Measurements from ENCODE around the gene COL1A1. TPM values are rescaled to one million over a fixed set of nuclear protein-coding genes. Genes with fewer than 3 reads are reported as not detected.

Gene COL1A1
- total and polyA plus RNA-seq, 4 donors = 8.3 to 72.5 (median 35.8) TPM

GRCh38 chr17:50199803-50200456 lies 1.5 kb downstream of the COL1A1 start (continued):
- peak; percentile 25 to 33 for TF ChIP-seq RXRA (IDR thresholded peaks at IDR 0.05)
- no peak for TF ChIP-seq ATF3 (IDR thresholded peaks at IDR 0.05)
- TF ChIP-seq, protein P1, sequence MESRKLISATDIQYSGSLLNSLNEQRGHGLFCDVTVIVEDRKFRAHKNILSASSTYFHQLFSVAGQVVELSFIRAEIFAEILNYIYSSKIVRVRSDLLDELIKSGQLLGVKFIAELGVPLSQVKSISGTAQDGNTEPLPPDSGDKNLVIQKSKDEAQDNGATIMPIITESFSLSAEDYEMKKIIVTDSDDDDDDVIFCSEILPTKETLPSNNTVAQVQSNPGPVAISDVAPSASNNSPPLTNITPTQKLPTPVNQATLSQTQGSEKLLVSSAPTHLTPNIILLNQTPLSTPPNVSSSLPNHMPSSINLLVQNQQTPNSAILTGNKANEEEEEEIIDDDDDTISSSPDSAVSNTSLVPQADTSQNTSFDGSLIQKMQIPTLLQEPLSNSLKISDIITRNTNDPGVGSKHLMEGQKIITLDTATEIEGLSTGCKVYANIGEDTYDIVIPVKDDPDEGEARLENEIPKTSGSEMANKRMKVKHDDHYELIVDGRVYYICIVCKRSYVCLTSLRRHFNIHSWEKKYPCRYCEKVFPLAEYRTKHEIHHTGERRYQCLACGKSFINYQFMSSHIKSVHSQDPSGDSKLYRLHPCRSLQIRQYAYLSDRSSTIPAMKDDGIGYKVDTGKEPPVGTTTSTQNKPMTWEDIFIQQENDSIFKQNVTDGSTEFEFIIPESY (IDR thresholded peaks at IDR 0.05) = no peak

GRCh38 chr17:50199211-50199802 lies 2.1 kb downstream of the COL1A1 start:
- WGBS = 34% methylated on average over 41 of the region's 41 CpGs
- no peak for TF ChIP-seq SP1 (IDR thresholded peaks at IDR 0.05)
- TF ChIP-seq CTCF (IDR thresholded peaks at IDR 0.05; ENCODE audit: low read depth, low read length, missing input control) = no peak
- Histone ChIP-seq H3K27ac (ENCODE audit: low read depth in 1 of 2, low read length in 2 of 2) (no peak overlapping the region), H3K4me3 (ENCODE audit: low read depth in 1 of 3, low read length in 3 of 3) (peak overlapping the region in 1 of 3 donors; percentile 32), H3K4me1 (ENCODE audit: control insufficient read depth in 4 of 4, insufficient read depth in 4 of 4, low read length in 3 of 4) (peaks cover 0 to 15% (median 4%) of the 10 kb centered on the region in 4 donors), H3K27me3 (ENCODE audit: control insufficient read depth in 4 of 4, insufficient read depth in 4 of 4, low read length in 3 of 4) (peaks cover 0 to 2% (median 0%) of the 10 kb centered on the region in 4 donors), H3K9me3 (ENCODE audit: control insufficient read depth in 4 of 4, low read length in 3 of 4) (no peaks in the 10 kb centered on the region), H3K36me3 (ENCODE audit: control insufficient read depth in 4 of 4, insufficient read depth in 3 of 4, low read depth in 1 of 4, low read length in 3 of 4) (no peaks in the 10 kb centered on the region), H3K9ac (ENCODE audit: low read depth in 1 of 2, low read length in 2 of 2) (no peak overlapping the region)
- DNase-seq (ENCODE audit: low spot score) = no peak

DNA sequence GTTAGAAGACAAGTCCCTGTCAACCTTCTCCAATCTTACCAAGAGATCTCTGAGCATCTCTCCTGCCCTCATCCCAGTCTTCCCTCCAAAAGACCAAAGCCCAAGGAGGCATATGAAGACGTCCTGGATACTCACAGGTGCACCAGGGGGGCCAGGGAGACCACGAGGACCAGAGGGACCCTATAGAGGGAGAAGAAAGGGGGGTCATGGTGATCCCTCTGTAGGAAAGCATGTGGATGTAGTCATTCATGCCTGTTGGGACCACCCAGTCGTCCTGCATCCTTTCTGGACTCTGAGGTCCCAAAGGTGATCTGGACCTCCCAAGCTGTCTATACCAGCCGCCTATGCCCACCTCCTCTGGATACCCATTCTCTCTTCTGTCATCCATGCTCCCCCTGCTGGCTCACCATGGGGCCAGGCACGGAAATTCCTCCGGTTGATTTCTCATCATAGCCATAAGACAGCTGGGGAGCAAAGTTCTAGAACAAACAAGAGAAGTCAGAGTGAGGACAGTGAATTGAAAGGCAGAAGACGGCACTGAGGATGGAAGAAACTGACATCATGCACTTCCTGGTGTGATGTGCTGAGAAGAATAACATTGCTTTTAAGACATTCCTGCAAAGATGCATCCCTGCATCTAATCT lies 3.3 kb downstream of the COL1A1 start:
- no peak overlapping the region for H3K9ac ChIP-seq (ENCODE audit: low read depth in 1 of 2, low read length in 2 of 2)
- WGBS = 15% methylated on average over 7 of the region's 7 CpGs
- no peak overlapping the region for H3K4me3 ChIP-seq (ENCODE audit: low read depth in 1 of 3, low read length in 3 of 3)
- H3K27ac ChIP-seq (ENCODE audit: low read depth in 1 of 2, low read length in 2 of 2) = no peak overlapping the region
- no peaks in the 10 kb centered on the region for H3K9me3 ChIP-seq (ENCODE audit: control insufficient read depth in 4 of 4, low read length in 3 of 4)
- peak; percentile 60 for DNase-seq (ENCODE audit: low spot score)
- TF ChIP-seq CTCF (IDR thresholded peaks at IDR 0.05; ENCODE audit: low read depth, low read length, missing input control) = peak; percentile 71
- TF ChIP-seq HNF4A (conservative IDR thresholded peaks at IDR 0.05) = peak; percentile 14 to 54
- TF ChIP-seq MAX (IDR thresholded peaks at IDR 0.05) = no peak
- TF ChIP-seq RAD21 (IDR thresholded peaks at IDR 0.05) = peak; percentile 72 to 85
- TF ChIP-seq ATF3 (IDR thresholded peaks at IDR 0.05) = no peak
- TF ChIP-seq, protein P2, sequence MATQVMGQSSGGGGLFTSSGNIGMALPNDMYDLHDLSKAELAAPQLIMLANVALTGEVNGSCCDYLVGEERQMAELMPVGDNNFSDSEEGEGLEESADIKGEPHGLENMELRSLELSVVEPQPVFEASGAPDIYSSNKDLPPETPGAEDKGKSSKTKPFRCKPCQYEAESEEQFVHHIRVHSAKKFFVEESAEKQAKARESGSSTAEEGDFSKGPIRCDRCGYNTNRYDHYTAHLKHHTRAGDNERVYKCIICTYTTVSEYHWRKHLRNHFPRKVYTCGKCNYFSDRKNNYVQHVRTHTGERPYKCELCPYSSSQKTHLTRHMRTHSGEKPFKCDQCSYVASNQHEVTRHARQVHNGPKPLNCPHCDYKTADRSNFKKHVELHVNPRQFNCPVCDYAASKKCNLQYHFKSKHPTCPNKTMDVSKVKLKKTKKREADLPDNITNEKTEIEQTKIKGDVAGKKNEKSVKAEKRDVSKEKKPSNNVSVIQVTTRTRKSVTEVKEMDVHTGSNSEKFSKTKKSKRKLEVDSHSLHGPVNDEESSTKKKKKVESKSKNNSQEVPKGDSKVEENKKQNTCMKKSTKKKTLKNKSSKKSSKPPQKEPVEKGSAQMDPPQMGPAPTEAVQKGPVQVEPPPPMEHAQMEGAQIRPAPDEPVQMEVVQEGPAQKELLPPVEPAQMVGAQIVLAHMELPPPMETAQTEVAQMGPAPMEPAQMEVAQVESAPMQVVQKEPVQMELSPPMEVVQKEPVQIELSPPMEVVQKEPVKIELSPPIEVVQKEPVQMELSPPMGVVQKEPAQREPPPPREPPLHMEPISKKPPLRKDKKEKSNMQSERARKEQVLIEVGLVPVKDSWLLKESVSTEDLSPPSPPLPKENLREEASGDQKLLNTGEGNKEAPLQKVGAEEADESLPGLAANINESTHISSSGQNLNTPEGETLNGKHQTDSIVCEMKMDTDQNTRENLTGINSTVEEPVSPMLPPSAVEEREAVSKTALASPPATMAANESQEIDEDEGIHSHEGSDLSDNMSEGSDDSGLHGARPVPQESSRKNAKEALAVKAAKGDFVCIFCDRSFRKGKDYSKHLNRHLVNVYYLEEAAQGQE (IDR thresholded peaks at IDR 0.05) = no peak
- no peaks in the 10 kb centered on the region for H3K36me3 ChIP-seq (ENCODE audit: control insufficient read depth in 4 of 4, insufficient read depth in 3 of 4, low read depth in 1 of 4, low read length in 3 of 4)
- peaks cover 0 to 2% (median 0%) of the 10 kb centered on the region in 4 donors for H3K27me3 ChIP-seq (ENCODE audit: control insufficient read depth in 4 of 4, insufficient read depth in 4 of 4, low read length in 3 of 4)
- peaks cover 0 to 15% (median 4%) of the 10 kb centered on the region in 4 donors for H3K4me1 ChIP-seq (ENCODE audit: control insufficient read depth in 4 of 4, insufficient read depth in 4 of 4, low read length in 3 of 4)

All from liver (tissue), 9 donors.